HK-2 (cell line): ENCODE data around the gene PPP1R13B.
A peak's percentile ranks its signal among the peaks of the same experiment; 100 is the strongest.
"Not testable (repeated sequence)": the region's sequence is repeated elsewhere in the genome, so short reads cannot be mapped to it uniquely, and the experiment has no call there.

Experiments used
- DNase-seq: peaks from one replicate; pipeline ENCODE4 v3.0.0-alpha.2; 2018; ENCODE audit not compliant: unreplicated experiment

Gene PPP1R13B

GRCh38 chr14:103858063-103858781, 10.8 kb upstream of the PPP1R13B start:
- no peak for DNase-seq

GRCh38 chr14:103857256-103857655, 9.9 kb upstream of the PPP1R13B start:
- DNase-seq: no peak

GRCh38 chr14:103856607-103857006, 9.2 kb upstream of the PPP1R13B start:
- no peak for DNase-seq

- DNase-seq: no peak
Measured at GRCh38 chr14:103856105-103856504, 8.7 kb upstream of the PPP1R13B start.

GRCh38 chr14:103855734-103856095, 8.3 kb upstream of the PPP1R13B start:
- no peak for DNase-seq

GRCh38 chr14:103854822-103855733, 7.7 kb upstream of the PPP1R13B start:
- DNase-seq: no peak

GRCh38 chr14:103854017-103854808, 6.8 kb upstream of the PPP1R13B start:
- peak; percentile 30 for DNase-seq

GRCh38 chr14:103849151-103849886, 1.9 kb upstream of the PPP1R13B start:
- DNase-seq: no peak

GRCh38 chr14:103848175-103849077, 1.1 kb upstream of the PPP1R13B start:
- no peak for DNase-seq

GRCh38 chr14:103846543-103847450, 578 bp downstream of the PPP1R13B start:
- peak; percentile 43 for DNase-seq

GRCh38 chr14:103846097-103846496, 1.3 kb downstream of the PPP1R13B start:
- no peak for DNase-seq

GRCh38 chr14:103845327-103845726, 2.0 kb downstream of the PPP1R13B start:
- no peak for DNase-seq

- not testable (repeated sequence) for DNase-seq
Measured at GRCh38 chr14:103841265-103841664, 6.1 kb downstream of the PPP1R13B start.

GRCh38 chr14:103840014-103840413, 7.4 kb downstream of the PPP1R13B start:
- DNase-seq: no peak

GRCh38 chr14:103839579-103839978, 7.8 kb downstream of the PPP1R13B start:
- no peak for DNase-seq

- DNase-seq: no peak
Measured at GRCh38 chr14:103838117-103838516, 9.3 kb downstream of the PPP1R13B start.

- DNase-seq: no peak
Measured at GRCh38 chr14:103836976-103837725, 10.2 kb downstream of the PPP1R13B start.

- DNase-seq: no peak
Measured at GRCh38 chr14:103834956-103835355, 12.4 kb downstream of the PPP1R13B start.

GRCh38 chr14:103833711-103834110, 13.7 kb downstream of the PPP1R13B start:
- DNase-seq: no peak
